HG03432 (cell line): ENCODE results near the gene GLYATL1B.
"Not testable (repeated sequence)": the region's sequence is repeated elsewhere in the genome, so short reads cannot be mapped to it uniquely, and the experiment has no call there.

Source experiments
- ATAC-seq: cut with Tn5 transposase; IDR thresholded peaks from one replicate; pipeline ENCODE4 v1.9.1; 2021; ENCODE audit warnings: mild to moderate bottlenecking, moderate library complexity; ENCODE audit not compliant: unreplicated experiment

The GLYATL1B gene

GRCh38 chr11:59095225-59095624 is 9.1 kb downstream of the GLYATL1B start:
- peak; percentile 76 for ATAC-seq

GRCh38 chr11:59095972-59096575 is 10.0 kb downstream of the GLYATL1B start:
- ATAC-seq, result not testable (repeated sequence)

GRCh38 chr11:59097113-59097708 is 11.1 kb downstream of the GLYATL1B start:
- peak; percentile 46 for ATAC-seq

- ATAC-seq, result not testable (repeated sequence)
Measured at GRCh38 chr11:59097938-59098337, 11.8 kb downstream of the GLYATL1B start.

GRCh38 chr11:59102259-59102765 is 16.2 kb downstream of the GLYATL1B start:
- ATAC-seq, result peak; percentile 65

- peak; percentile 81 for ATAC-seq
Measured at GRCh38 chr11:59106363-59107336, 20.5 kb downstream of the GLYATL1B start, which contains the start of gene FAM111B. Gene FAM111B (plus strand): TSS chr11:59107237. CDS start chr11:59109626, 2,389 bp downstream.

- peak; percentile 21 for ATAC-seq
Measured at GRCh38 chr11:59107721-59108120, 21.6 kb downstream of the GLYATL1B start.

- no peak for ATAC-seq
Measured at GRCh38 chr11:59112494-59112893, 26.4 kb downstream of the GLYATL1B start.

GRCh38 chr11:59114344-59114743 is 28.2 kb downstream of the GLYATL1B start:
- no peak for ATAC-seq

GRCh38 chr11:59115553-59115952 is 29.4 kb downstream of the GLYATL1B start:
- no peak for ATAC-seq

- ATAC-seq, result no peak
Measured at GRCh38 chr11:59117774-59118173, 31.7 kb downstream of the GLYATL1B start.

- ATAC-seq, result no peak
Measured at GRCh38 chr11:59119826-59120225, 33.7 kb downstream of the GLYATL1B start.

- peak; percentile 98 for ATAC-seq
Measured at GRCh38 chr11:59135648-59136461, 49.7 kb downstream of the GLYATL1B start.

- ATAC-seq, result not testable (repeated sequence)
Measured at GRCh38 chr11:59136551-59136950, 50.4 kb downstream of the GLYATL1B start.

- ATAC-seq, result no peak
Measured at GRCh38 chr11:59137190-59137589, 51.1 kb downstream of the GLYATL1B start.

GRCh38 chr11:59138643-59139042 is 52.5 kb downstream of the GLYATL1B start:
- ATAC-seq, result no peak

- no peak for ATAC-seq
Measured at GRCh38 chr11:59141191-59141590, 55.1 kb downstream of the GLYATL1B start.

- ATAC-seq, result no peak
Measured at GRCh38 chr11:59141673-59142460, 55.8 kb downstream of the GLYATL1B start.
